Activated T-helper 1 cell treated with Interleukin-2 at 50 U/mL for 16 hours (primary cell): ENCODE results near the gene SLC37A1.
"Not testable (repeated sequence)": the region's sequence is repeated elsewhere in the genome, so short reads cannot be mapped to it uniquely, and the experiment has no call there.

Experiments used
- DNase-seq: peaks from one replicate; pipeline ENCODE4 v3.0.0-alpha.2; 2020; ENCODE audit warnings: low read depth

SLC37A1 gene

DNA sequence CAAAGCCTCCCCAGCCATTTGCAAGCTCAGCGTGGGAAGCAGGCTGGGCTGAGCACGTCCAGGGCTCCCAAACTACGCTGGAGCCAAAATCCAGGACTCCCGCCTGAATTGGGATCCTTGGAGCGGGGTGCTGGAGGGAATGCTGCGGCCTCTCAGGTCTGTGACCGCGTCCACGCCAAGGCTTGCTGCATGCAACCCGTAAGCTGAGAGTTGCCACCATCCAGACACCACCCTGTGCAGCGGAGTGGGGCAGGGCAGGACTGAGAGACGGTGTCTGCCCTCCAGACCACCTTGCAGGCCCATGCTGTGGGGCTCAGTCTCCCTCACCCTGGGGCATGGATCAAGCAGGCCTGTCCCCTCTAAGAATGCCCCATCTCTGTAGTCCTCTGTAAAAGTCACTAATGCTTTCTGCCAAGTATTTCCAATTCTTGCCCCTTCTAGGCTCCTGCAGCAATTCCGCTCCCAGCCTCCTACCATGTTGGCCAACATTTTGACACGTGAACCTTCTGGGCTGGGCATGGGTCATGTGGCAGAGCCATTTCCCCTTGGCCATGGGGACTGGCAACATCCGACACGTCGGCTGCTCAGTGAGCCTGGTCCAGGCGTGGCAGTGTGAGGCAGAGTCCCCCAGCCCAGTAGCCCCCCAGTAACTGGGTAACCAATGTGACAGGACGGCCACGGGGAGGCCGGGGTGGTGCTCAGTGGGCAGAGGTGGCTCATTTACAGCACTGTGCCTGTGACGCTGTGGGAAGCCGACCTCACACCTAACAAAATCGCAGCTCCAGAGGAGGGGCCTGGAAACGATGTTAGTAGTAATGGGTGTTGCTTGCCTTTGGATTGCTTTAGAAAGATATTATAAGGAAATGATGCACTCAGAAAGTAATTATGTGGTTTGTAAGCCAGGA lies 81.9 kb downstream of the SLC37A1 start:
- DNase-seq, result no peak

DNA sequence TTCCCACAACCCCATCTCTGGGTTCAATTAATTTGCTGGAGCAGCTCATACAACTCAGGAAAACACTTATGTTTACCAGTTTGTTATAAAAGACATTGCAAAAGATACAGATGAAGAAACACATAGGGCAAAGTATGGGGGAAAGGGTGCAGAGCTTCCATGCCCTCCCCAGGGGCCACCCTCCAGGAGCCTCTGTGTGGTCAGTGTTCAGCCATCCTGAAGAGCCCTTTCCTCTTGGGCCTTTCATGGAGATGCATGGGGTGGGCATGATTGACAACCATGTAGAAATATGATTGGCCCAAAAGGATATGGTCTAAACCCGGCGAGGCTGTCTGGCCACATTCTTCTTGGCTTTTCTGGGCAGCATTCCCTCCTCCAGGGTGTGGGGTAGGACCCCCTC lies 83.0 kb downstream of the SLC37A1 start:
- no peak for DNase-seq

DNA sequence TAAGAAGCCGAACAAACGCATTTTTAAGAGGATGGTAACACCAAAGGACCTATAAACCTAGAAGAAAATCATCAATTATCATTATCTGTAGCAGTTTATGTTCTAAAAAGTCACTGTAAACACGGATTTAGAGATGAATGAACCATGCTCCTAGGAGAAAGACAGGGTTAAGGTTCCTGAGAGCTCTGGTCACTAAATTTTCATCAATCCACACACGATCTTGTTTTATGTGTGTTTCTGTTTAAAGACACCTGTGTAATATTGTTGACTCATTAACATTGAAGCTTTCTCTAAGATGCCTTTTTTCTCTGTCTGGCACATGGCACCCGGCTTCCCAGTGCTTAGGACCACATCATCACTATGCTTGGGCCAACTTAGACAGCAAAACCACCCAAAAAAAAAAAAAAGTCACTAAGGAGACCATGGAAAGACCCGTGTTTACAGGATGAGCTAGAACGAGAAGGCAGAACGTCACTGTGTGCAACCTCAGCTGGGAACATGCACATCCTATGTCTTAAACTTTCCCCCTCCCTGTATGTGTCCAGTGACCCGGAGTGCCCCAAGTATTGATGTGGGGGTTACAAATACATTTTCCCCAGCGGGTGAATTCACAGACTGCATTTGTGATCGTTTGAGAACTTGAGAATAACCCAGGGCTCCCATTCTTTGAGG lies 84.0 kb downstream of the SLC37A1 start:
- DNase-seq, result no peak

- DNase-seq, result no peak
These were observed 84.6 kb downstream of the SLC37A1 start for GRCh38 chr21:42598159-42598735.

- DNase-seq, result no peak
These were observed 85.8 kb downstream of the SLC37A1 start for GRCh38 chr21:42599486-42599885.

GRCh38 chr21:42599962-42600361 lies 86.3 kb downstream of the SLC37A1 start:
- no peak for DNase-seq

GRCh38 chr21:42601656-42602055 lies 88.0 kb downstream of the SLC37A1 start:
- no peak for DNase-seq

DNA sequence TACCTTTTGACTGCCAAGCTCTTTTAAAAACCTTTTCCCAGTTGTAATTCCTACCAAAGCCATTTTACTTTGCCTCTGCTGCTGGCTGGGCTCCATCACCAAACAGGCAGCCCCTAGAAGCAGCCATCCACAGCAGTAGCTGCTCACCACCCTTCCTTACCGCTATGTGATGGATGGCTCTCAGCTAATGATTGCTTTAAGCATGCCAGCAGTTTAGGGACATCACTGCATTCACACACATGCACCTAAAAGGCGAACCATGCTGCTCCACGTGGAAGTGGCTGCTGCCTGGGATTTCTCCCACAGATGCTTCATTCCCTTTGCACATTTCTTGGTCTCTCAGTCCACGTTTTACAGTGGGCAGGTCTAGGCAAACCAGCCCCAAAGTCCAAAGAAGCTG lies 93.5 kb downstream of the SLC37A1 start:
- no peak for DNase-seq

DNA sequence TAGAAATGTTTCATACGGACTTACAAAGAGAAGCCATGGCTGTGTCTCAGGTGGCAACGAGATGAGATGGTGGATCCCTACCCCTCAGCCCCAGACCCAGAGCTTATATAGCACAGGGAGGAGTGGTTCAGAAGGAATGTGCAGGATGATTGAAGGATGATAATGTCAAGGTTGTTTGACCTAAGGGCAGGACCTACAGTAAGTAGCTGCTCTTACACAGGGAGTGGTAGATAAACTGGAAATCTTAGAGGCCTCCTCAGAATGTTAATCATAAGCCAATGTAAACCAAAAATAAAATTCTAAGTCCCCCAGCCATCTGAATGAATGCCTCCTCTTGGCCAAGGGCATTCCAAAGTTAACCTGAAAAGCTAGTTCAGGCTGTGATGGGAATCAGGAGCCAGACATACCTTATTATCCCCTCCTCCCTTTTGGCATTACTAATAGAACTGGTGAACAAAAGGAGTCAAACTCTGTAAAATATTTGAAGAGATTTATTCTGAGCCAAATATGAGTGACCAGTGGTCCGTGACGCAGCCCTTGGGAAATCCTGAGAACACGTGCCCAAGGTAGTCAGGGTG lies 94.0 kb downstream of the SLC37A1 start:
- no peak for DNase-seq

GRCh38 chr21:42608446-42608845 lies 94.8 kb downstream of the SLC37A1 start:
- no peak for DNase-seq

- DNase-seq, result no peak
These were observed 96.2 kb downstream of the SLC37A1 start for GRCh38 chr21:42609811-42610210.

- no peak for DNase-seq
These were observed 98.2 kb downstream of the SLC37A1 start for GRCh38 chr21:42611852-42612251.

DNA sequence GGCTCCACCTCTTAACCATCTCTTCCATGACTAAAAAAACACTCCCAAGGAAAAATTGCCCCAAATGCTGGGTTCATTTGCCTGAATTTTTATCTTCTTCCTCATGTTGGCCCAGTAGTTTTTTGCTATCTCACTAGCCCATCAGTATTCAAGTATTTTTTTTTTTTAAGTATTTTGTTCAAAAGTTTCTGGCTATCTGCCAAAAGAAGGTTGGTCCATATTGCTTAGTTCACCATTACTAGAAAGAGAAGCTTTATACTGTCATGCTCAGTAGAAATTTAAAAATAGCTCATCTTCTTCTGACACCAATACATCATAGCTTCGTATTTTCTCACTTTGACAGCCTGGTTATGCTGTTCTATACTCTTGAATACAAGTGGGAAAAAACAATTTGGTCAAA lies 98.7 kb downstream of the SLC37A1 start:
- DNase-seq, result no peak

DNA sequence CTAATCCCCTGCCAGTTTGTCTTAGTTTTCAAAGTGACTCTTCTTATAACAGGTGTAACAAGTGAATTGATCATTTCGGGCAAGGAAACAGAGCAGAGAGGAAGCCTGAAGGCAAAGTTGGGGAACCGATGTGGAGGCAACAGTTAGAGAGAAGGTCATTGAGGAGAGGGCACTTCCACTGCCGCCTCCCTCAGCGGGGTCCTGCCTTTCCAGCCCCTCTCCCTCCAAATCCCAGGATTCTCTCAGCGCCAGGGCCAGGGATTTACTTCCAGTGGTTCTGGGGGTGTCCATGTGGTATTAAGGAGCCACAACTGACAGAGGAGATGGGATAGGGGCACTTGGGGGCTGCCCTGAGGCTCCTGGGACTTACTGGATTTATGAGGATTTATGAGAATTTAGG lies 100.1 kb downstream of the SLC37A1 start:
- DNase-seq, result no peak

DNA sequence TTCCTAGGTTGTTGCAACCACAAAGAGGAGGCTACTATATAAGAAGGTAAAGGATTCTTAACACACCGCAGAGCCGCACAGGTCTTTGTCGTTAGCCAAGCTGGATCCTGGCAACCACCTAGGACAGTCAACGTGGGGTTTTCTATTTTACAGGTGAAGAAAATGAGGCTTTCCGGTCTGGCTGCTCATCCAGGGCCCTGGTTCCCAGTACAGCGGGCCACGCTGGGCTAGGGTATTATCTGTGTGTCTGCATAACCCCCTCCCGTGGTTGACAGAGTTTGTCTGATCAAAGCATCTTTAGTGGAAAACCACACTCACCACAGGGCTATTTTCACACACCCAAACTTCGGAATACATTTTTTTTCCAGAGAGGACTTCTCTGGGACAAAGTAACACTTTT lies 100.7 kb downstream of the SLC37A1 start:
- peak; percentile 20 for DNase-seq

DNA sequence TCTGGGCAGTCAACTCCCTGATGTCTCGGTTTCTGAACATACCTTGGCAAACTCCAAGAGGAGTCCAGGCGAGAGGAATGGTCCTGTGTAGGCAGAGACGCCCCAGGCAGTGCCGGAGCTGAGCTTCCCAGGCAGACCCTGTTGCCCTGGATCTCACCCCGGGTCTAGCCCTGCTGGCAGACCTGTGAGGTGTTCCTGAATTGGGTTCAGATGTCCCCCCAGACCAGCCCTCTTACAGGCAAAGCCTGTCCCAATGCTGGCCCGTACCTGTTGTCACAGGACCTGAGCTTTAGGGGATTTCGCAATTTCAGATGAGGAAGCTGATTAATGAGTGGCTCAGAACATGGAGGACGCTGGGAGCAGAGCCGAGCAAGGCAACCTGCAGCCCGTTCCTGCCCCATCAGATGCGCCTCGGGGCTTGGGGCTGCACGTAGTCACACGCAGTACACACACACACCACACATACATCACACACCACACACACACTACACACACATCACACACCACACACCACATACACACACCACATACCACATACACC lies 101.2 kb downstream of the SLC37A1 start:
- DNase-seq, result peak; percentile 25

GRCh38 chr21:42615377-42615776 lies 101.7 kb downstream of the SLC37A1 start:
- DNase-seq, result not testable (repeated sequence)

DNA sequence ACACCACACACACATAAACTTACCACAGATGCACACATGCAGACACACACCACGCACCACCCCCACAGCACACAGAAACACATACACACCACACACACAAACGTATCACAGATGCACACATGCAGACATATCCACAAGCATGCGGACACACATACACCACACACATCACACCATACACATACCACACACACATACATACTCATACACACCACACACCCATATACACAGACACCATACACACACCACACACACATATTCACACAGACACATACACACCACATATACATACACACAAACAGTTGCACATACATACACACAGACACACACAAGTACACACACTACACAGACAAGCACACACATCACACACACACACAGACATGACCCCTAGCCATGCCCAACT lies 102.3 kb downstream of the SLC37A1 start:
- no peak for DNase-seq

DNA sequence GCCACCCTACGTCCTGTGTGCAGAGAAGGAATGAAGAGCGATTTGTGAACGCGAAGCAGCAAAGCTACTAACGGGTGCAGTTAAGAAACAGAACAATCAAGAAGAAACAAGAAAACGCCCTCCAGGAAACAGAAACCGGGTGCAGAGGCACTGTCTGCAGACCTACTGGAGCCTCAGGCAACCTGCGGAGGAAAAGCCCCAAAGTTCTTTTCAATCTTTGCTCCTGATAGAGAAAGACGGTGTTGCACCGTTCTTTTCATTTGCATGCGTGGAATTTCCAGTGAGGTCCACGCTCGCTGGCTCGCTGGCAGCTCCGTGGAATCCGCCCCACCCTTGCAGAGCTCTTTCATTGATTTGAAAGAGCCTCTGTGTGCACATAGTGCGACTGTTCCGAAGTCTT lies 102.8 kb downstream of the SLC37A1 start:
- no peak for DNase-seq

DNA sequence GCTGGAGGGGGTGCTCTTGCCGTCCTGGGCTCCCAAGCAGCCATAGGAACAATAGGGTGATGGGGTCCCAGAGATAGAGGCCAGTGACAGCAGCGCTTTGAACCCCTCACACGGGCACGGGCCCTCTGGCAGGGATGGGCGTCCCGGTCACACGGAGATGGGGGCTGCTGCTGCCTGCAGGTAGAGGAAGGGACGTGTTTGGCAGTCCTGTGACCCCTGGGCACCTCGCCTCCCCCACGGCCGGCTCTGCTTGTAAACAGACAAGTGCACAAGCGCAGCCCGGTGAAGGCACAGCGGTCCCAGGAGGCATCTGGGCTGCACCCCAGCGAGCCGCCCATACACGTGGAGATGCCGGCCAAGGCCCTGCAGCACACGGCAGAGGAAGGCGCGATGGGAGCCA lies 103.3 kb downstream of the SLC37A1 start:
- no peak for DNase-seq

- DNase-seq, result no peak
These were observed 103.8 kb downstream of the SLC37A1 start for GRCh38 chr21:42617486-42617885.

- DNase-seq, result no peak
These were observed 105.1 kb downstream of the SLC37A1 start for GRCh38 chr21:42618707-42619102.

GRCh38 chr21:42619166-42619565 lies 105.5 kb downstream of the SLC37A1 start:
- DNase-seq, result no peak
